GM19455 (cell line): ENCODE measurements around the gene ENOX1.
"Not testable (repeated sequence)": the region's sequence is repeated elsewhere in the genome, so short reads cannot be mapped to it uniquely, and the experiment has no call there.

Experiments used
- ATAC-seq: cut with Tn5 transposase; IDR thresholded peaks from one replicate; pipeline ENCODE4 v1.9.1; 2021; ENCODE audit not compliant: unreplicated experiment

Gene ENOX1

GRCh38 chr13:43441899-43442499 lies 344.8 kb downstream of the ENOX1 start:
- no peak for ATAC-seq

- no peak for ATAC-seq
Observed at GRCh38 chr13:43441464-43441863, 345.3 kb downstream of the ENOX1 start.

- ATAC-seq, result no peak
Observed at GRCh38 chr13:43434191-43434590, 352.6 kb downstream of the ENOX1 start.

DNA sequence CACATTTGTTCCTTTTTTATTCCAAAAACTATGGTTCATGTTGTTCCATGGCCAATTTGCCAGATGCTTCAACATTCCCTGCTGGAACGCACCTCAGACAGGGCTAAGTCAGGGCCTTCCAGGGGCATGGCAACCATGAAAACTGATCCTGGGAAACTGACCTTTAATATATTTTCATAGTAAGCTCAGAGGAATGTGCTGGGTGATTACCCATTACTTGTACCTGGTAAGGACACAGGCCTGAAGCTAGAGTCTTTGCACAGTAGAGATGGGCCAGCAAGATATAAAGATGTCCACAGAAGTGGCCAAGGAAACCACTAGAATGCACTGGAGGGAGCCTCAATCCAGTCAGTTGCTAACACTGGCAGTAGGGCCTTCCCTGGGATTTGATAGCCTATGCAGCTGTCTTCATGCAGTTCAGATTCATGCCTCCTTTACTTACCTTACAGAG lies 353.1 kb downstream of the ENOX1 start:
- no peak for ATAC-seq

DNA sequence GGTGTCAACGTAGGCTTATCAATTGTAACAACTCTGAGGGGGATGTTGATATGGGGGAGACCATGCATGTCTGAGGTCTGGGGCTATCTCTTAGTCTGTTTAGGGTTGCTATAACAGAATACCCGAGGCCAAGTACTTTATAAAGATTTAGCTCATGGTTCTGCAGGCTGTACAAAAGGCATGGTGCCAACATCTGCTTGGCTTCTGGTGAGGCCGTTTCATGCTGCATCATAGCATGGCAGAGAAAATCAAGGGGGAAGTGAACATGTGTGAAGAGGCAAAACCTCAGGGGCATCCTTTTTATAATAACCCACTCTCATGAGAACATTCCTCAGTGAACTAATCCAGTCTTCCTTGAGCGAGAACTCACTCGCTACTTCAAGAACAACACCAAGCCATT lies 353.8 kb downstream of the ENOX1 start:
- ATAC-seq, result no peak

DNA sequence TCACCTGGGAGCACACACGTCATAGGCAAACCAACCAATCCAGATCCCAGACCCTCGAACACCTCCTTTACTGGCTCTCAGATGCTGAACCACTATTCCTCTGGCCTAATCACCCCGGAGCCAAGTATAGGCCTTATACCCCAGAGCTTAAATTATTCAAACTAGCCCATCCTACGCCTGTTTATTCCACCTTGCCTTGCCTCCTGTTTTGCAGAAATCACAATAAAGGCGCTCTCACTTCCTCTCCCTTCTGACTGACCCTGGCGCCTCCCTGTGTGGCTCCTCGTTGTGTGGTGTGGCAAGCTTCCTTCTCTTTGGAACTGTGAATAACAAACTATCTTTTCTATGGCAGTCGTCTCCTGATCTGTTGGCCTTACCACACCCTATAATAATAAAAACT lies 354.9 kb downstream of the ENOX1 start:
- no peak for ATAC-seq

DNA sequence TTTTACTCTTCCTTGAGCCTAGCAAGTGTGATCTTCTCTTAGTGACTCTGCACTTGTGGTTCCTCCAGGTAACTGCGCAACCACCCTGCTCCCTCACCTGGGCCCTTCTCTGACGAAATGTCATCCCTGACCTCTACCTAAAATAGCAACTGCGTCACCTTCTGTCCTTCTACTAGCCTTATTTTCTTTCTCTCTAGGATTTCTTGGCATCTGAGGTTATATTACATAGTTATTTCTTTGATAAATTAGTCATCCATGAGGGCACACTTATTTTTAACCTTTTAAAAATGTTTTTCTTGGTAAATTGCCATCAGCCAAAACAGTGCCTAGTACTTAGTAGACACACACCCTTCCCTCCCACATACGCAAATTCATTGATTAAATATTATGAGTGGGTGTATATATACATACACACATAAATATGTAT lies 355.5 kb downstream of the ENOX1 start:
- no peak for ATAC-seq

DNA sequence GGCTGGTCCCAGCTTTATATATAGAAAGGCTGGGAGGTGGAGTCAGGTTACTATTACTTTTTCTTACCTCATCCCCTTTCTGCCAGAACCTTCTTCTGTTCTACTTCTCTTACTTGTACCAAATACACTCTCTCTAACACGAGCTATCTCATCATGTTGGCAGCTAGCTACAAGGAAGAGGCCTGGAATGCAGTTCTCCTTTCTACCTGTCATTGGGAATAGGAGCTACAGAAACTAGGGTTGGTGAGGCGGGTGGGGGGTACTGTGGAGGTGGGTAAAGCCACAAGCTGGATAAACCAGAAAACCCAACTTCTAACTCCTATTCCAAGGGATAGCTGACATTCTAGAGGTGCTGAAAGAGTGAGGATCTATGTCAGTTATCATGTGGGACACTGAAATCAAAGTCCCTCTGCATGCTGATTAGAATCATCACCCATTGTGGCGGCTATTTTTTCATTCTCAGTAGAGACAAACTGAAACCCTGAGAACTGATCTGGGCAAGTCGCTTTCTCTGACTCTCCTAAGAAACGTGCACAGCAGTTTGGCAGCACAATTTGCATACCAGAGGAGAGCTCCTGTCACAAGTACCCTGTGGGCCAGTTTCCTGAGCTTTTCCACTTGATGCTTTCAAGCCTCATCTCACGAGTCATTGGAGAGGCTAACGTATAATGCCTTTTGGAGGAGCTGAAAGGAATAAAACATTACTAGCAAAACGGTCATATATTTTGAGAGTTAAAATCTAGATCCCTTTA lies 358.1 kb downstream of the ENOX1 start:
- ATAC-seq, result no peak

DNA sequence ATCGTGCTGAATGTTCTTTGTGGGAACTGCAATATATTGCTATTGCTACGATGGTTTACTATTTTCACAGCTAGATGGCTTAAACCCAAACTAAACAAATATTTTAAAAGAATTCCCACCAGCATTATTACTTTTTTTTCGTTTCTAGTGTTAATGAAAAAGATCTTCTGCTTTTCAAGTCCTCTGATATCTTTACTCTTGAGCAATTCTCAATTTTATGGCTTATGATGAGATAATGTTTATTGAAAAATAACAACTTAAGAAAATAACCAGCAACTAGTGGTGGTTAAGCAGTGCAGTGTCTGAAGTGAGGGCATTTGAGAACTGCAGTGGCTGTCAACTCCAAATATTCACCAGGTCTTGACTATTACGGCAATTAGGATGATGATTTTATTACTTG lies 360.4 kb downstream of the ENOX1 start:
- no peak for ATAC-seq

DNA sequence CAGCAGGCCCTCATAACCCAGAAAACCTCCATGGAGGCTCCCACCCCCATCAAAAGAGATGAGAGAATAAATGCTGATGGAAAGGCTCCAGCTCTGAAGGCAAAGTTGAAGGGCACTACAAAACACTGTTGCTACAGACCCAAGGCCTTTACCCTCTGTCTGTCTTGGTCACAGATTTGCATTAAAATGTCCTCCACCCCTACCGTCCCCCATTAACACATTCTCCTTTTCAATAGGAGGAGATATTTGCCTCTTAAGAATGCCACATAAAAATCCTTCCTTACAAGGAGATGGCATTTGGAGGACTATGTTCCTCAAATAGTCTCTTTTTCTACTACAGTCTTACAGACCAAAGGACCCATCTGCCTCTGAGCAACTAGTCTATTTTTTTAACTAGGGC lies 361.5 kb downstream of the ENOX1 start:
- no peak for ATAC-seq

- no peak for ATAC-seq
Observed at GRCh38 chr13:43424412-43424811, 362.4 kb downstream of the ENOX1 start.

DNA sequence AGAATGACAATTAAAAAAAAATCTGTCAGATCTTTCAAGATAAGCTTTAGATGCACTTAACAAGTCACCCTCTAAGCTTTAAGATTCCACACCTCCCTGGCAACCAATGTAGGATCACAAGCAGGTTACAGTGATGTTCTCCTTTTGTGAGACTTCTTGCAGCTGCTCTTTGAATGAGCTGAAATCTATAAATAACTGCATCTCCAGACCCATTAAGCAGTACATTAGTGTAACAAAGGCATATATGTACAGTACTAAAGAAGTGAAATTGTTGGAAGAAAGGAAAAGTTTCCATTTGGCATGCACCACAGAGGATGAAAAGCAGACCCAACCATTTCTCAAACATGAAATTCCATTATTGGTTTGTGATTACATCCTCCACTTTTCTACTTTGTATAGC lies 364.7 kb downstream of the ENOX1 start:
- no peak for ATAC-seq

- ATAC-seq, result not testable (repeated sequence)
Observed at GRCh38 chr13:43416842-43417241, 369.9 kb downstream of the ENOX1 start.

DNA sequence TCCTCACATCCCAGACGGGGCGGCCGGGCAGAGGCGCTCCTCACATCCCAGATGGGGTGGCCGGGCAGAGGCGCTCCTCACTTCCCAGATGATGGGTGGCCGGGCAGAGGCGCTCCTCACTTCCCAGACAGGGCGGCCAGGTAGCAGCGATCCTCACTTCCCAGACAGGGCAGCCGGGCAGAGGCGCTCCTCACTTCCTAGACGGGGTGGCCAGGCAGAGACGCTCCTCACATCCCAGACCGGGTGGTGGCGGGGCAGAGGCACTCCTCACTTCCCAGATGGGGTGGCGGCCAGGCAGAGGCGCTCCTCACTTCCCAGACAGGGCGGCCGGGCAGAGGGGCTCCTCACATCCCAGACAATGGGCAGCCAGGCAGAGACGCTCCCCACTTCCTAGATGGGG lies 370.4 kb downstream of the ENOX1 start:
- not testable (repeated sequence) for ATAC-seq

- not testable (repeated sequence) for ATAC-seq
Observed at GRCh38 chr13:43415903-43416391, 370.8 kb downstream of the ENOX1 start.

DNA sequence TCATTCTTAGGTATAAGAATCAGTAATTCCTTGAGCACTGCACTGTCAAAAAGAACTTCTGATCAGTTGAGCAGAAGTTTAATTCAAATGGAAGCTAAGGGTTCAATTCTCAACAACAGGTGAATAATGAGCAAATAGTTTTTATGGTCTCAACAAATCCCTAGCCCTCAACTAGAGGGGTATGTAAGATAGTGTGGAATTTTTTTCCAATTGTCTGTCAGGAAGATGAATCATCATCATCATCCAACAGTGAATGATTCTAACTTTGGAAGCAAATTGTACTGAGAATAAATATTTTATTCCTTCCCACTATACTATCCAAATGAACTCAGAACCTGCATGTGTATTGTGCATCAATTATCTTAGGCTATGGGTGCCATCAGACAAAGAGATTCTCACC lies 372.7 kb downstream of the ENOX1 start:
- ATAC-seq, result no peak

GRCh38 chr13:43411741-43412140 lies 375.0 kb downstream of the ENOX1 start:
- ATAC-seq, result no peak

DNA sequence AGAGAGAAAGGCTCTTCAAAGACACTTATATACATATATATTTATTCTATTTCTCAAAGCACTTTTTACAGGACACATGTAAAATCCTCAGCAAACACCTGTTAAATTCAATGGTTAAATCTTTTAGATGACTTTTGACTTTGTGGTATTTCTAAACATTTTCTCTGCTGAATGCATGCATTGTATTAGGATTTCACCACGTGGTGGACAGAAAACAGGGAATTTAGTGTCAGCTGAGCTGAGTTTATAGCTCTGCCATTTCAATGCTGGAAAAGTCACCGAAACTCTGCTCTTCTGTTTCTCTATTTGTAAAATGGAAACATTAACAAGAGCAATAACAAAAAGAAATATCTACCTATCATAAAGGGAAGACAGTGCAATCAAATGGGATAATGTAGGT lies 375.6 kb downstream of the ENOX1 start:
- no peak for ATAC-seq

DNA sequence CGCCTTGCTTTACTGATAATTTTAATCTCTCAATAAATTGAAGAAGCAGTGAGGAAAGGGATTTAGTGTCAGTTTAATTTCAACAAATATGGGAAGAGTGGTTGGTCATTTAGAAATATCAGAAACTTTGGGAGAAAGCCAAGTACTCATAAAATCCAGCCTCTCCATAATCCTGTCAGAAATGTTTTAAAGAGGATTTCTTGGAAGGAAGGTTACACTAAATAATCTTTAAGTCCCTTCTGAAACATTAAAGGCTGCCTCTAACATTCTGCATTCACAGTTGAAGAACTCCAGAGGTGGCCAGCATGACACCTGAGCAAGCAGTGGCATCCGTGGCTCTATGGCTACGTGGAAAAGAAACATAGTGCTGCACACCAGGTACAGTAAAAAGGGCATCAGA lies 378.5 kb downstream of the ENOX1 start:
- no peak for ATAC-seq

DNA sequence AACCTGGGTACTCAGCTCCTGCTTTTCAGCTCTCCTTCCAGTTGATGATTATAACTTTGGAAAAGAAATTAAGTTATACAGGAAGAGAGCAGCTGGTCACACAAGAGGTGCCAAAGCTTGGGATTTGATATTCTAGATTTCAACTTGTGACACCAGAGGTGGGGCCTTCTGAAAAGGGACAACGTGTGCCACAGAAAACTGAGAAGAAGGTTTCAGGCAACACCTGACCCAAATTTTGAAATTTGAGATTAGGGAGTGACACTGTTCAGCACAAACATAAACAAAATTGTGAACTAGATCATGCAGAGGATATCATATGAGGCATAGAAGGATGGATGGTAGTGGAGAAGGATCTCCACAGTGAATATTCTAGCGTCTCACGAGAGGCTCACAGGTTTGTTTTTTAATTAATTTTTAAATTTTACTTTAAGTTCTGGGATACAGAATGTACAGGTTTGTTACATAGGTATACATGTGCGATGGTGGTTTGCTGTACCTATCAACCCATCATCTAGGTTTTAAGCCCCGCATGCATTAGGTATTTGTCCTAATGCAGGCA lies 379.7 kb downstream of the ENOX1 start:
- no peak for ATAC-seq

DNA sequence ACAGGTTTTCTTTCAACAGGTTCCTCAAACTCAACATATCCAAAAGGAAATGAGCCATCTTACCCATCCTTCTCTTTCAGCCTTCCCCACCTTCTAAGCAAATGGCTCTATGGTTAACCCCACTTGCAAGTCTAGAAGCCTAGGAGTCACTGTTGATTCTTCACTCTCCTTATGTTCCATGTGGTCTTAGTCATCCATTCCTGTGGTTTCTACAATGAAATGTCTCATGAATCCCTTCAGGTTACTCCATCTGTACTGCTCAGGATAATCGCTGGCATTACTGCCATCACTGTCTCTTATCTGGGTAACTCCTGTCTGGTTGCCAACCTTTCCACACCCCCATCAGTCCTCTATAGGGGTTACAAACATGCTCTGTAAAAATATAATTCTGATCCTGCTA lies 381.3 kb downstream of the ENOX1 start:
- no peak for ATAC-seq

GRCh38 chr13:43402380-43402779 lies 384.4 kb downstream of the ENOX1 start:
- ATAC-seq, result no peak
